Thyroid gland (tissue), 4 donors: ENCODE results near the gene TCF12.

ENCODE experiments used
- CTCF ChIP-seq, 6 experiments: fragments of 200-600 bp in 3 of 6; fragments of 450-650 bp in 3 of 6; sonication (generic) in 3 of 6; IDR thresholded peaks; one replicate each; pipeline ENCODE4 v1.5.1; 2016 to 2019; ENCODE audit warnings: antibody characterized with exemption in 6 of 6, mild to moderate bottlenecking in 2 of 6, inconsistent platforms in 1 of 6, moderate library complexity in 1 of 6
- POLR2A ChIP-seq, 2 donors: fragments of 450-650 bp; IDR thresholded peaks; one replicate each; pipeline ENCODE4 v1.6.1; 2017; ENCODE audit warnings: antibody characterized with exemption in 2 of 2, mild to moderate bottlenecking in 2 of 2, moderate library complexity in 1 of 2

GRCh38 chr15:56992725-56993124 is 74.3 kb downstream of the TCF12 start:
- TF ChIP-seq POLR2A (IDR thresholded peaks at IDR 0.05), result no peak
- no peak for TF ChIP-seq CTCF (IDR thresholded peaks at IDR 0.05)
